Measurements from ENCODE around the gene HDAC4. TPM values are rescaled to one million over a fixed set of nuclear protein-coding genes. Genes with fewer than 3 reads are reported as not detected.

The HDAC4 gene
- total and polyA plus RNA-seq, 9 donors: 7.0 to 74.0 (median 46.3) TPM

DNA sequence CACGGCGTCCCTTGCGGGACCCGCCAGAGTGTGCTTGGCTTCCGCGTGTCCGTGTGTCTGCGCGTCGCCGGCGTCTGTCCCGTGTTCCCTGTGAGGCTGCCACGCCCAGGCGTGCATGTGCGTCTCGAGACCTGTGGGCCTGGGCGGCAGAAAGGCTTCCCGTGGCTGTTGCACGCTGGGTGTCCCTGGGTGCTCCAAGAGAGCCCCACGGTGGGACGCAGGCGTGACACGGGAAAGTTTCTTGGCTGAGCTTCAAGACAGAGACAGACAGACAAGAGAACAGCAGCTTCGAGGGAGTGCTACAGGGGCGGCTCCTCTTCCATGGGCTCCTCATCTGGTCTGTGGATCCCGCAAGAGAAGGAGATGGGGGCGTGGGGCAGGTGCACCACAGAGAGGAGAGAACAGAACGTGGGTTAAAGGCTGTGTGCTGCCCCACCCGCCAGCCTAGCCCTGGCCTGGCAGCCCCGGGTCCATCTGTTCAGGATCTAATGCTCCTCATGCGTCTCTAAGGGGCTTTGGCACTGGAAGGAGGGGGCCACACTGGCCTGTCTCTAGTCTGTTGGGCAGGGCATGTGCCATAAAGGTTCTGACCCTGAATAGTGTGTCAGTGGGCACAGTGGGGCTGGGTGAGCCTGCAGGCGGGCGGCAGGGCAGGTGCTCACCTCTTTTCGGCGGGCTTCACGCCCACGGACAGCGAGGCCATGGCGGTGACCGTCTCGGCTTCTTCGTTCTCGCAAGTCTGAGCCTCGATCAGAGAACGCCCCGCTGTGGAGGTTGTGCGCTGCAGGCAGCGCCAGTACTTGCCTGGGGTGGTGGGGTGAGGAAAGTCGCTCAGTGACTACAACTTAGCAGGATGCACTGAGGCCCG lies 347.8 kb downstream of the HDAC4 start:
- no peaks in the 10 kb centered on the region for H3K4me1 ChIP-seq (ENCODE audit: insufficient read depth)
- no peak overlapping the region for H3K4me3 ChIP-seq
- intact Hi-C loops (cut with DNase I): no loop called here
- no peaks in the 10 kb centered on the region for H3K36me3 ChIP-seq
- TF ChIP-seq POLR2A (IDR thresholded peaks at IDR 0.05) (no peak), EP300 (IDR thresholded peaks at IDR 0.05) (no peak)
- TF ChIP-seq, protein P1, sequence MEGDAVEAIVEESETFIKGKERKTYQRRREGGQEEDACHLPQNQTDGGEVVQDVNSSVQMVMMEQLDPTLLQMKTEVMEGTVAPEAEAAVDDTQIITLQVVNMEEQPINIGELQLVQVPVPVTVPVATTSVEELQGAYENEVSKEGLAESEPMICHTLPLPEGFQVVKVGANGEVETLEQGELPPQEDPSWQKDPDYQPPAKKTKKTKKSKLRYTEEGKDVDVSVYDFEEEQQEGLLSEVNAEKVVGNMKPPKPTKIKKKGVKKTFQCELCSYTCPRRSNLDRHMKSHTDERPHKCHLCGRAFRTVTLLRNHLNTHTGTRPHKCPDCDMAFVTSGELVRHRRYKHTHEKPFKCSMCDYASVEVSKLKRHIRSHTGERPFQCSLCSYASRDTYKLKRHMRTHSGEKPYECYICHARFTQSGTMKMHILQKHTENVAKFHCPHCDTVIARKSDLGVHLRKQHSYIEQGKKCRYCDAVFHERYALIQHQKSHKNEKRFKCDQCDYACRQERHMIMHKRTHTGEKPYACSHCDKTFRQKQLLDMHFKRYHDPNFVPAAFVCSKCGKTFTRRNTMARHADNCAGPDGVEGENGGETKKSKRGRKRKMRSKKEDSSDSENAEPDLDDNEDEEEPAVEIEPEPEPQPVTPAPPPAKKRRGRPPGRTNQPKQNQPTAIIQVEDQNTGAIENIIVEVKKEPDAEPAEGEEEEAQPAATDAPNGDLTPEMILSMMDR (IDR thresholded peaks at IDR 0.05): no peak
- DNase-seq: peak in 2 of 5 donors; percentile 16 to 29
- H3K27ac ChIP-seq: no peak overlapping the region
- peaks cover 0 to 4% of the 10 kb centered on the region in 2 donors for H3K9me3 ChIP-seq
- H3K27me3 ChIP-seq: no peaks in the 10 kb centered on the region
- WGBS, 3 donors: 94 to 96% (median 95%) methylated on average over 48 to 51 of the region's 51 CpGs

DNA sequence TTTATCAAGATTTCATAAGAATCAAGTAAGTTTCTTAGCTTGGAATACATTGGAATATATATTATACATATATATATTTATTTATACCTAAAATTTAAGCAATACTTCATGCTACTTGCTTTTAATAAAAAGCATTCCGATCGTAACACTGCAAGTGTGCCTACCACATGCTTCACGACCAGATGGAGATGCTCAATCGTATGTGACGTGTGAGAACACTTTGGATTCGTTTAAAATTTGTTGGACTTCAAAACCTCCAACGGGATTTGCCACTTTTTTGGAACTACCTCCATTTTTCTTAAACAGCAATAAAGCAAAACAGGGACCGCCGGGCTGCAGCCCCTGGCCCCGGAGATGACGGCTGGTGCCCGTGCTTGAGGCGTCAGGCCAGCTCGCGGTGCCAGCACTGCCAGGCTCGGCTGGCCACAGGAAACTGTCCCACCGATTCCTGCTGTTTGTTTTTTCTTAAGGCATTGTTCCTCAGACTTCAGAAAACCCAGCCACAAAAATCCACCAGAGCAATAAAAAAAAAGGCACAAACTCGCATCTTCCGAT lies 348.9 kb downstream of the HDAC4 start:
- no peak for TF ChIP-seq EP300 (IDR thresholded peaks at IDR 0.05)
- TF ChIP-seq, protein P1 (IDR thresholded peaks at IDR 0.05): no peak
- no peak for TF ChIP-seq POLR2A (IDR thresholded peaks at IDR 0.05)
- Histone ChIP-seq H3K4me1 (ENCODE audit: insufficient read depth) (no peaks in the 10 kb centered on the region), H3K4me3 (no peak overlapping the region), H3K27me3 (no peaks in the 10 kb centered on the region), H3K36me3 (no peaks in the 10 kb centered on the region), H3K9me3 (peaks cover 0 to 4% of the 10 kb centered on the region in 2 donors), H3K27ac (no peak overlapping the region)
- intact Hi-C loops (cut with DNase I): no loop called here
- DNase-seq: peak in 1 of 5 donors; percentile 14
- 89 to 93% (median 91%) methylated on average over 19 of the region's 19 CpGs for WGBS, 3 donors

DNA sequence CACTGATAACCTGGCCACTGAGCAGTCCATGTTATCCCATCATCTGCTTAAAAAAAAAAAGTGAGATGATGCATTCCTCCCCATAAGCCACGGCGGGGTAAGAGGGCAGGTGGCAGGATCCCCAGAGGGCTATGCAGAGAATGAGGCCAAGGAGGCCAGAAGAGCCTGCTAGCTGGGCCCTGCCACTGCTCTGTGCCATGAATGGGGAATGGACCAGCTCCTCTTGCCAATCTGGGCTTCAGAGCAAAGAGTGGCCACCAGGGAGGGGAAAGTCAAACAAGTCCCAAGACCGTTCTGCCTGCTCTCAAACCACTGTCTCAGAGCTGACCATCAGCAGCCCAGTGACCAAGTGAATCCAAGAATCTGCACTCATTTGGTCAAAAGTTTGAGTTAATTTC lies 350.6 kb downstream of the HDAC4 start:
- H3K4me3 ChIP-seq: no peak overlapping the region
- H3K27ac ChIP-seq: no peak overlapping the region
- H3K4me1 ChIP-seq (ENCODE audit: insufficient read depth): no peaks in the 10 kb centered on the region
- no peaks in the 10 kb centered on the region for H3K36me3 ChIP-seq
- 90 to 93% (median 92%) methylated on average over 3 of the region's 3 CpGs for WGBS, 3 donors
- no peak for DNase-seq
- peaks cover 0 to 4% of the 10 kb centered on the region in 2 donors for H3K9me3 ChIP-seq
- TF ChIP-seq, protein P1 (IDR thresholded peaks at IDR 0.05): no peak
- TF ChIP-seq EP300 (IDR thresholded peaks at IDR 0.05) (no peak), POLR2A (IDR thresholded peaks at IDR 0.05) (no peak)
- H3K27me3 ChIP-seq: no peaks in the 10 kb centered on the region
- intact Hi-C loops (cut with DNase I): no loop called here

DNA sequence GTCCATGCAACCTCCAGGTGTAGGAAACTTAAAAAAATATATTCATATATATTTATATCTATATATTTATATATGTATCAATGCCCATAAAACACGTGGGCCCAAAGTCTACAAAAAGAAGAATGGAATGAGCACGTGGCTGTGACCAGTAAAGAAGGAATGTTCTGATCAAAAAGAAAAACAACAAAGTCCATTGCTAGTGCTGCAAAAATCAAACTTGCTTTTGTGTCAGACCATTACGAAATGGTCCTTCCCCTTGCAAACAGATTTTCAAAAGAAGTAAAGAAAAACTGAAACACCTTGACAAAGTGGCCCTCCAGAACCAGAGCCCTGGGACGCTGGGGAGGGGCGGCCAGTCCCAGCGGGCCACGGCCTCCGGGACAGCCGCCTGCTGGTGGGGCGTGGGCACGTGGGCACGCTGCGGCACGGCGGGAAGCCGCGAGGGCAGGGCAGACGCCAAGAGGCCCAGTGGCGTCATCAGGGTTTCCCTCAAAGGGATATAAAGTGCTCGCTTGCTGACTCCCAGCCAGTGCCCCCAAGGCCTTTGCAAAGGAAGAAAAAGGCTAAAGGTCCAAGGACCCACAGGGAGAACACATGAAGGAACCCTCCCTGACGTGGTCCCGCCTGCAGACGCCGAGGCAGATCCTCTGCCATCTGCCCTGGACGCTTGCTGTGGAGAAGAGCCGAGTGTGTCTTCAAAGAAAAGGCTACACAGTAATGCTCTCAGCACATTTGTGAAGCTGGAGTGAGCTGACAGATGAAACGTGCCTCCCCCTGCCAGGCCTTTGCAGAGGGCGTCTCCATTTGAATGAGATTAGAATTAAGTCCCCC lies 351.2 kb downstream of the HDAC4 start:
- Histone ChIP-seq H3K27me3 (no peaks in the 10 kb centered on the region), H3K4me1 (ENCODE audit: insufficient read depth) (no peaks in the 10 kb centered on the region), H3K9me3 (peaks cover 0 to 4% of the 10 kb centered on the region in 2 donors), H3K36me3 (no peaks in the 10 kb centered on the region), H3K4me3 (no peak overlapping the region), H3K27ac (no peak overlapping the region)
- TF ChIP-seq EP300 (IDR thresholded peaks at IDR 0.05) (no peak), POLR2A (IDR thresholded peaks at IDR 0.05) (no peak)
- TF ChIP-seq, protein P1 (IDR thresholded peaks at IDR 0.05): no peak
- WGBS, 3 donors: 90 to 95% (median 93%) methylated on average over 28 of the region's 28 CpGs
- peak in 1 of 5 donors; percentile 21 for DNase-seq
- intact Hi-C loops (cut with DNase I): no loop called here
